HEK293T (cell line): ENCODE measurements around the gene PASD1.

ENCODE experiments used
- ELF4 ChIP-seq: fragments of 450-650 bp; IDR thresholded peaks from 2 replicates; pipeline ENCODE4 v1.6.1; 2017; ENCODE audit warnings: antibody characterized with exemption
- FOXM1 ChIP-seq: fragments of 450-650 bp; IDR thresholded peaks from 2 replicates; pipeline ENCODE4 v1.6.1; 2017; ENCODE audit warnings: mild to moderate bottlenecking, borderline replicate concordance
- L3MBTL2 ChIP-seq: fragments of 450-650 bp; conservative IDR thresholded peaks from 2 replicates; pipeline ENCODE4 v1.6.1; 2016; ENCODE audit warnings: mild to moderate bottlenecking
- PKNOX1 ChIP-seq: fragments of 450-650 bp; IDR thresholded peaks from 2 replicates; pipeline ENCODE4 v1.6.1; 2016
- SUZ12 ChIP-seq: fragments of 450-650 bp; IDR thresholded peaks from 2 replicates; pipeline ENCODE4 v1.6.1; 2016; ENCODE audit warnings: mild to moderate bottlenecking

GRCh38 chrX:151688695-151689094, 125.2 kb downstream of the PASD1 start:
- TF ChIP-seq PKNOX1: no peak
- no peak for TF ChIP-seq L3MBTL2
- no peak for TF ChIP-seq ELF4
- no peak for TF ChIP-seq FOXM1
- TF ChIP-seq SUZ12: no peak
